ENCODE data around the gene RPIA.
"Not testable (repeated sequence)": the region's sequence is repeated elsewhere in the genome, so short reads cannot be mapped to it uniquely, and the experiment has no call there.

RPIA gene

GRCh38 chr2:88773233-88774028 lies 82.0 kb downstream of the RPIA start:
- not testable (repeated sequence) for DNase-seq (ENCODE audit: low read depth, low spot score)

GRCh38 chr2:88789213-88789612 lies 97.7 kb downstream of the RPIA start:
- not testable (repeated sequence) for DNase-seq (ENCODE audit: low read depth, low spot score)

DNA sequence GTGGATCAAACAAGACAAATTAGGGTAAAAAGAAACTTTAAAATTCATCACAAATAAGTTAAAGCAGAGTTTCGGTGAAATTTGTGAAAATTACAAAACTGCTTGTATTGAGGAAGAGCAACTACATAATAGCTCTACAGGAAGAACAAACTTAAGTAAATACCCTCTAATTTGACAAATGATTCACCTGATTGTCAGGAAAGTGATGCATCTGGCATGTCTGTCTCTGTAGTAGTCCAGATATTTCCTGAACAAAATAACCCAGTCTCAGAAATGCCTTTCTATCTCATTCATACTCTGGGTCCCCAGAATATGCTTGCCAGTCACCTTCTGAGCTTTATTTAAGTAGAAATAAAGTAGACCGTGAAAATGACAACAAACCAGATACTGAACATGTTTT lies 104.5 kb downstream of the RPIA start:
- DNase-seq (ENCODE audit: low read depth, low spot score): not testable (repeated sequence)

GRCh38 chr2:88796523-88796922 lies 105.0 kb downstream of the RPIA start:
- DNase-seq (ENCODE audit: low read depth, low spot score): not testable (repeated sequence)

GRCh38 chr2:88797164-88797563 lies 105.7 kb downstream of the RPIA start:
- DNase-seq (ENCODE audit: low read depth, low spot score): not testable (repeated sequence)

All from brain pericyte (primary cell).